GM18951 (cell line): ENCODE data around the gene SLC9B2.

ENCODE experiments used
- POLR2A ChIP-seq: IDR thresholded peaks from 4 replicates; pipeline ENCODE4 v1.6.1; 2011; ENCODE audit warnings: mild to moderate bottlenecking; ENCODE audit not compliant: insufficient read length, insufficient read depth; ENCODE audit errors: extremely low read depth
- in situ Hi-C: fragments of 300-500 bp; cut with MboI; formaldehyde crosslinking; loops from one replicate; pipeline ENCODE4 v1.12.0; 2022; ENCODE audit warnings: low sequenced_read_pairs, mixed read lengths, inconsistent platforms; ENCODE audit not compliant: unreplicated experiment

SLC9B2 gene

DNA sequence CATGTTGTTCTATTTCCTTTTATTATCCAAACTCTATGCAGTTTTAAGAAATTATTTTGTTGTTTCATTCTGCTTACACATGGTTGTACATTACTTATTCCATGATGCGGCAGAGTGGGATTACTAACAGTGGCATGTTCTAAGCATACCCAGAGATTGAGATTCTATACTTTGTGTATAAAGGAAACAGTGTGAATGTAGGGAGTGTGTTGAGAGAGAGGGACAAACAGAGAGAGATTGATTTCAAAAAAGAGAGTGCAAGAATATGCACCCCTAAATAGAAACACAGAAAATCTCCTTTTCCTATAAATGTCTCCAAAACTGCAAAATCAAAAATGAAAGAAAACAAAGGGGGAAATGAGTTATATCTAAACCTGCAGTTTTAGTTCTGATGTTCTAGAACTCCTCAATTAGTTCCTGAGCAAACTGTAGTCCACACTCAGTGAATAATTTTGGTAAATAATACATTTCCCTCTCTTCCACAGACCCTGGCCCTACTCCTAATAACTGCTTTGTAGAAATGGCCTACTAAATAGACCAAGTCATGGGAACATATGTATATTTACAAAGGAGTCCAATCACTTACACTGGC is 88.0 kb downstream of the SLC9B2 start:
- in situ Hi-C loops: no loop called here
- no peak for TF ChIP-seq POLR2A

GRCh38 chr4:102981005-102981404 is 95.6 kb downstream of the SLC9B2 start:
- no peak for TF ChIP-seq POLR2A
- in situ Hi-C loops: no loop called here
